Forelimb muscle (tissue), 1 donor: ENCODE data around the gene C16orf54. TPM values are rescaled to one million over a fixed set of nuclear protein-coding genes. Genes with fewer than 3 reads are reported as not detected.
"Not testable (repeated sequence)": the region's sequence is repeated elsewhere in the genome, so short reads cannot be mapped to it uniquely, and the experiment has no call there.

Experiments used
- DNase-seq: peaks from one replicate; pipeline ENCODE4 v3.0.0-alpha.2; 2013; ENCODE audit warnings: low read depth
- polyA plus RNA-seq: library from polyadenylated mRNA; unstranded; fragments of 120-200 nt; gene quantifications from one replicate; pipeline ENCODE4 v1.2.1, GENCODE V29; 2013; ENCODE audit not compliant: insufficient read length

Gene C16orf54
- polyA plus RNA-seq, 1 donor = 0.40 TPM

DNA sequence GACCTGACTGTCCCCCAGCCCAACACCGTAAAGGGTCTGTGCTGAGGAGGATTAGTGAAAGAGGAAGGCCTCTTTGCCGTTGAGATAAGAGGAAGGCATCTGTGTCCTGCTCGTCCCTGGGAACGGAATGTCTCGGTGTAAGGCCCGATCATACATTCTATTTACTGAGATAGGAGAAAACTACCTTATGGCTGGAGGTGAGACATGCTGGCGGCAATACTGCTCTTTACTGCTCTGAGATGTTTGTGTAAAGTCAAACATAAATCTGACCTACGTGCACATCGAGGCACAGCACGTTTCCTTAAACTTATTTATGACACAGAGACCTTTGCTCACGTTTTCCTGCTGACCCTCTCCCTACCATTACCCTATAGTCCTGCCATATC is 5.2 kb downstream of the C16orf54 start:
- not testable (repeated sequence) for DNase-seq

DNA sequence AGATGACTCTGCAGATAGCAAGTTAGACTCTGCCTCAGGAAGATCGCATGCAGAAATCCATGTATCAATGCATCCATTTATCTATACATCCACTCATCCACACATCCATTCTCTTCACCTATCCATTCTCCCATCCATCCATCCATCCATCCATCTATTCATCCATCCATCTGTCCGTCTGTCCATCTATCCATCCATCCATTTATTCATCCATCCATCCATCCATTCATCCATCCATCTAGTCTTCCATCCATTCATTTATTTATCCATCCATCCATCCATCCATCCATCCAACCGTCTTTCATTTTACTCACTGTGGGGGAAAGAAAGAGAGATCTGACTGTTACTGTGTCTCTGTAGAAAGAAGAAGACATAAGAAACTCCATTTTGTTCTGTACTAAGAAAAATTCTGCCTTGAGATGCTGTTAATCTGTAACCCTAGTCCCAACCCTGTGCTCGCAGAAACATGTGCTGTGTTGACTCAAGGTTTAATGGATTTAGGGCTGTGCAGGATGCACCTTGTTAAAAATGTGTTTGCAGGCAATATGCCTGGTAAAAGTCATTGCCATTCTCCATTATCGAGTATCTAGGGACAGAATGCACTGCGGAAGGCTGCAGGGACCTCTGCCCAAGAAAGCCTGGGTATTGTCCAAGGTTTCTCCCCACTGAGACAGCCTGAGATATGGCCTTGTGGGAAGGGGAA is 5.7 kb downstream of the C16orf54 start:
- not testable (repeated sequence) for DNase-seq

DNA sequence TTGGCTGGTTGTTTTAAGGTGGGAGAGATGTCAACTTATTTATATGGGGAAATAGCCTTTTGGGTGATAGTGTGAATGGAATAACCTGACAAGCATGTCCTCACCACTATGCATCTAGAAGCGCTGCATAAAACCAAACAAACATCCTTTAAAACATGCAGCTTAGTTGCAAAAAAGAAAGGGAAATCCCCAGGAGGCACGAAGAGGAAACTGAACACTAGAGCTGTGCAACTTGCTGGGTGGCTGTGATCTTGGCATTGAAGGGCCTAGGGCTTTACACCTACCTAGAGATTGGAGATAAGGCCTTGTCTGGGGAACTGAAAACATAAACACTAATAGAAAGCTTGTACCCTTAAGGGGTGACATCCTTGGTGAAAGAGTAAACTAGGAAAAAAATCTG is 7.3 kb downstream of the C16orf54 start:
- DNase-seq = no peak

DNA sequence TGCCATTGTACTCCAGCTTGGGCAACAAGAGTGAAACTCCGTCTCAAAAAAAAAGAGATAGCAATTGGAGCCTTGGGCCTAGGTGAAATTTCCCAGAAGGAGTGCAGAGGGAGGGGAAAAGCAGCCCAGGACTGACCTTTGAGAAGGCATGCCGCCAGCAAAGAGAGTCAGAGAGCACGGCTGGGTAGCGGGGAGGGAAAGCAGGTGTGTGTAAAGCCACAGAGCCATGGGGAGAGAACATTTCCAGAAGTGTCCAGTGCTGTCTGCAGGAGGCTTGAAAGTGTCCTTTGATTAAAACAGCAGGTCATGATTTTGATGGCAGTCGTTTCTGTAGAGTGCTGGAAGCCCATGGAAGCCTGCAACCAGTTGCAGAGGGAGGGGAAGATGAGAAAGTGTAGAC is 8.1 kb downstream of the C16orf54 start:
- DNase-seq = no peak

DNA sequence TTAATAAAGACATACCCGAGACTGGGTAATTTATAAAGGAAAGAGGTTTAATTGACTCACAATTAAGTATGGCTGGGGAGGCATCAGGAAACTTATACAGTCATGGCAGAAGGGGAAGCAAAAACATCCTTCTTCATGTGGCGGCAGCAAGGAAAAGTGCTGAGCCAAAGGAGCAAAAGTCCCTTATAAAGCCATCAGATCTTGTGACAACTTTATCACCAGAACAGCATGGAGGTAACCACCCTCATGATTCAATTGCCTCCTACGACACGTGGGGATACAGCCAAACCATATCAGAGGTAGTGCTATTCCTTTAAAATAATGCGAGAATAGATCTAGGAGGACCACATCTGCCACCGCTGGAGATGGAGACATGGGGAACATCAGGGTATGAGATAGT is 9.0 kb downstream of the C16orf54 start:
- no peak for DNase-seq

DNA sequence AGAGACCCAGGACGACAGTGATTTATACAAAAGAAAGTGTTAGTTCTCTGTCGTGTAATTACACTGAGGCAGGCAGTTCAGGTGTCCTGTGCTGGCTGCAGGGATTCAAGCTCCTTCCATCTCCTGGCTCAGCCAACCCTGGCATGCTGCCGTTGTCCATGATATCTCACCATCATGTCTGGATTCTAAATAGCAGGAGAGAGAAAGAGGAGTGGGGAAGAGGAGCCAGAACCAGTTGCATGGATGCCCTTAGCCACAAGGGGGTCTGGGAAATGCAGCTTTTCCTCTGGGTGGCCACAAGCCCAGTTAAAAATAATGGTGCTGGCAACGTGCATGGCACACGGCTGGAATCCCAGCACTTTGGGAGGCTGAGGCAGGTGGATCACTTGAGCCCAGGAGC is 9.7 kb downstream of the C16orf54 start:
- no peak for DNase-seq

DNA sequence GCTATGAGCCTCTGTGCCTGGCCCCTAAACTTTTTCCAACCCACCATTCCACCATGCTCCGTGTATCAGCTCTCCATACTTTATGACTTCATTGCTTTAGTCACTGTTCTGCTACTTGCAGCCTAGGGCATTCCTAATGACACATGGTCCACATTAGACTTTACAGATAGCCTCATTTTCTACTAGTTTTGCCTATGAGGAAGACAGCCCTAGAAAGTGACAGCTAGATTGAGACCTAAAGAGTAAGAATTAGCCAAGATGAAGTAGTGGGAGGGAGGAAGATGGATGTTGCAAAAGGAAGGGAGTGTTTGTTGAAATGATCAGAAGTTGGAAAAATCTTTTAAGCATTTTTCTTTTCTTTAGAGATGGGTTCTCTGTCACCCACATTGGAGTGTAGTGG is 11.0 kb downstream of the C16orf54 start:
- no peak for DNase-seq

DNA sequence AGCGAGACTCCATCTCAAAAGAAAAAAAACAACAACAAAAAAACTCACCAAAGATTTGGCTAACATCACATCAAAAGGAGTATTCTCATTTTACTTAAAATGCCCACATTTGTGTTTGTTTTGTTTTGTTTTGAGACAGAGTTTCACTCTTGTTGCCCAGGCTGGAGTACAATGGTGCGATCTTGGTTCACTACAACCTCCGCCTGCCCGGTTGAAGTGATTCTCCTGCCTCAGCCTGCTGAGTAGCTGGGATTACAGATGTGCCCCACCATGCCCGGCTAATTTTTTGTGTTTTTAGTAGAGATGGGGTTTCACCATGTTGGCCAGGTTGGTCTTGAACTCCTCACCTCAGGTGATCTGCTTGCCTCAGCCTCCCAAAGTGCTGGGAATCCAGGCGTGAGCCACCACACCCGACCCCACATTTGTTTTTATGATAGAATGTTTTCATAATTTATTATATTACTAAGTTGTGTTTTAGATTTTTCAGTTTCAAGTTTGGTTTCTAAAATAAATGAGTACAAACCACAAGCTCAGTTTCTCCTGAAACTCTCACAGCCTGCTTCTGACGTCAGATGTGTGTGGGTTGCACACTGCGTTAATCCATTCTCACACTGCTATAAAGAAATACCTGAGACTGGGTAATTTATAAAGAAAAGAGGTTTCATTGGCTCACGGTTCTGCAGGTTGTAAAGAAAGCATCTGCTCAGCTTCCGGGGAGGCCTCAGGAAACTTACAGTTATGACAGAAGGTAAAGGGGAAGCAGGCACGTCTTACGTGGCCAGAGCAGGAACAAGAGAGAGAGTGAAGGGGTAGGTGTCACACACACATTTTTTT is 13.8 kb downstream of the C16orf54 start:
- DNase-seq = not testable (repeated sequence)

DNA sequence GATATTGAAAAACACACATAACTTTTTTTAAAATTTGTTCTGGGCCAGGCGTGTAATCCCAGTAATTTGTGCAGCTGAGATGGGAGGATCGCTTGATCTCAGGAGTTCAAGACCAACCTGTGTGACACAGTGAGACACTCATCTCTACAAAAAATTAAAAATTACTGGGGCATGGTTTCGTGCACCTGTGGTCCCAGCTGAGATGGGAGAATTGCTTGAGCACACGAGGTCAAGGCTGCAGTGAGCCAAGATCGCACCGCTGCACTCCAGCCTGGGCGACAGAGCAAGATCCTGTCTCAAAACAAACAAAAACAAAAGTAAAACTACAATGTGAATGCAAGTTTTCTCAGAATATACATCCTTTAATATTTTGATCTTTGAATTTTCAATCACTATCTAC is 15.1 kb downstream of the C16orf54 start:
- no peak for DNase-seq

DNA sequence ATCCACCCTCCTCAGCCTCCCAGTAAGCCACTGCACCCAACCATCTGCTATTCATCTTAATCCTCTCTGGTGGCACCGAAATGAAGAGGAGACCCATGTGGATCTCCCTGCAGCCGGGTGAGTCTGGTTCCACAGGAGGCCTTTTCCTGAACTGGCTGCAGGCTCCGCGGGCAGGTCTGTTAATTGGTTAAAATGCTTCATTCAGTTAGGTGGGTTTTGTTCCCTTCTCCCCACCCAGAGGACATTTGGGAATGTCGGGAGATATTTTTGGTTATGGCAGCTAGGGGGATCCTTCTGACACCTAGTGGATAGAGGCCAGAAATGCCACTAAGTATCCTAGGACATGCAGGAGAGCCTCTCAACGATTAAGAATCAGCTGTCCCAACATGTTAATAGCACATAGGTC is 16.7 kb downstream of the C16orf54 start:
- DNase-seq = no peak

DNA sequence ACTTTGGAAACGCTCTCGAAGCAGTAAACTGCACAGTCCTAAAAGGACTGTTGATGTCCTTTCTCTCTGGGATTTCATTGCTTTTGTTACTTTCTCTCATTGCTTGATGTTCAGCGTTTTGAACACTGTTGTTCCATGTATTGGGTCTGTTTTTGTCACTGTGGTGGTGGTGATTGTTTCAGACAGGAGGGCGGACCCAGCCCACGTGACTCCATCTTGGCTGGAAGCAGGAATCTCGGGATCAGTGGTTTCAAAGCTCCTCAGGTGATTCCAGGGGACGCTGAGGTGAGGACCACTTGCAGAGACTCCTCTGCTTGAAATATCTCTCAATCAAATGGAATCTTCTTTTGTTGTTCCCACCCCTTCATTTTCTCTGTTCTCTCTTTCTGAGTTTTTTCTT is 18.3 kb downstream of the C16orf54 start:
- DNase-seq = no peak

DNA sequence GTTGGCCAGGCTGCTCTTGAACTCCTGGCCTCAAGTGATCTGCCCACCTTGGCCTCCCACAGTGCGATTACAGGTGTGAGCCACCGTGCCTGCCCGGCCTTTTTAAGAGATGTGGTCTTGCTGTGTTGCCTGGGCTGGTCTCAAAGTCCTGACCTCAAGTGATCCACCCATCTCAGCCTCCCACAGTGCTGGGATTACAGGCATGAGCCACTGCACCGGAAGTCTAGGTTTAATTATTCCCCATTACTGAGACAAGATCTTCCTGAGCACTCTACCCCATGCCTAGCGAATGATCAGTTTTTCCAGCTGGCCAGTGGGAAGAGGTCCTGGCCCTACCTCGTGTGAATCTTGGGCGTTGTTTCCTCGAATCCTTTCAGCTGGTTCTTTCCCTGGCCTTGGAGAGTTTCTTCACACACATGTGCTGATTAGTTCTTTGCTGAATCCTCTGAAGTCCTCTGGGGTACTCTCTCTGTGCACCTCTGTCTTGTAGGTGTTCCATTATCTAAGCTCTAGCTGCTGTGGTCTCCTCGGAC is 18.9 kb downstream of the C16orf54 start:
- DNase-seq = no peak

DNA sequence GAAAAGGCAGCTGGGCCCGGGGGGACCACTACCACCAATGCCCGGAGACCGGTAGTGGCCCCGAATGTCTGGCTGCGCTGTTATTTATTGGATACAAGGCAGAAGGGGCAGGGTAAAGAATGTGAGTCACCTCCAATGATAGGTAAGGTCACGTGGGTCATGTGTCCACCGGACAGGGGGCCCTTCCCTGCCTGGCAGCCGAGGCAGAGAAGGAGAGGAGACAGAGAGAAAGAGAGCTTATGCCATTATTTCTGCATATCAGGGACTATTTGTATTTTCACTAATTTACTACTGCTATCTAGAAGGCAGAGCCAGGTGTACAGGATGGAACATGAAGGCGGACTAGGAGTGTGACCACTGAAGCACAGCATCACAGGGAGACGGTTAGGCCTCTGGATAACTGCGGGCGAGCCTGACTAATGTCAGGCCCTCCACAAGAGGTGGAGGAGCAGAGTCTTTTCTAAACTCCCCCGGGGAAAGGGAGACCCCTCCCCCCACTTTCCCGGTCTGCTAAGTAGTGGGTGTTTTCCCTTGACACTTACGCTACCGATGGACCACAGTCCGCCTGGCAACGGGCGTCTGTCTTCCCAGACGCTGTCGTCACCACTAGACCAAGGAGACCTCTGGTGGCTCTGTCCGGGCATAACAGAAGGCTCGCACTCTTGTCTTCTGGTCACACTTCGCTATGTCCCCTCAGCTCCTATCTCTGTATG is 24.5 kb downstream of the C16orf54 start:
- DNase-seq = not testable (repeated sequence)

DNA sequence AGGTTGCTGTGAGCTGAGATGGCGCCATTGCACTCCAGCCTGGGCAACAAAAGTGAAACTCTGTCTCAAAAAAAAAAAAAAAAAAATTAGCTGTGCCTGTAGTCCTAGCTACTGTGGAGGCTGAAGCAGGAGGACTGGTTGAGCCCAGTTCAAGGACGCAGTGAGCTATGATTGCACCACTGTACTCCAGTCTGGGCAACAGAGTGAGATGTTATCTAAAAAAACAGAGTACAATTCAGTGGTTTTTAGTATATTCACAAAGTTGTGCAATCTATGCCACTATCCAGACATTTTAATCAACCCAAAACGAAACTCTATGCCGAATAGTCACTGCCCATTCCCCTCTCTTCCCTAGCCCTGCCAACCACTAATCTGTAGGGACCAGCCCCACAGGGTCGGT is 25.1 kb downstream of the C16orf54 start:
- DNase-seq = no peak

DNA sequence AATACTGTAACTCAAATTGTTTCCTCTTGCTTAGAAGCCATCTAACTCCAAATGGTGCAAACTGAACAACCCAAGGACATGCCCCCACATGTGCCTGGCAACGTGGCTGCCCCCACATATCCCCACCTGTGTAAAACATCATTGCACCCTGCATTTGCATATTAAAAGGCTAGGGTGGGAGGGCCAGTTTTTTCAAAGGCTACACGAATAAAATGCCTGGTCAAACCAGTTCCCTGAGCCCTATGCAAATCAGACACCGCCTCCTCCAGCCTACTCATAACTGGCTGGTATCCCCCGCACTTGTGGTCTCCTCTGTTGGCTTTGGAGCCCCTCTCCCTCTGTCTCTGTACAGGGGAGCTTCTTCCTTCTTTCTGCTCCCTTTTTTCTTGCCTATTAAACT is 26.7 kb downstream of the C16orf54 start:
- DNase-seq = no peak

DNA sequence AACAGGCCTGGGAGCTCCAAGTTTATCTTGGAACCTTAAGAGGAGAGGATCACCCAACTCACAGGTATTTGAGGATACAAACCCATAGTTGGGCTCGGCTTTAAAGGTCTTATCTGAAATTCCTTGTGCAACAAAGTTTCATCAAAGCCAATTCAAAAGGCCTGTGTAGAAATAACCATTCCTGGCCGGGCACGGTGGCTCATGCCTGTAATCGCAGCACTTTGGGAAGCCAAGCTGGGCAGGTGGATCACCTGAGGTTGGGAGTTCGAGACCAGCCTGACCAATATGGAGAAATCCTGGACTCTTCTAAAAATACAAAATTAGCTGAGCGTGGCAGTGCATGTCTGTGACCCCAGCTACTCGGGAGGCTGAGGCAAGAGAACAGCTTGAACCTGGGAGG is 28.7 kb downstream of the C16orf54 start:
- no peak for DNase-seq

DNA sequence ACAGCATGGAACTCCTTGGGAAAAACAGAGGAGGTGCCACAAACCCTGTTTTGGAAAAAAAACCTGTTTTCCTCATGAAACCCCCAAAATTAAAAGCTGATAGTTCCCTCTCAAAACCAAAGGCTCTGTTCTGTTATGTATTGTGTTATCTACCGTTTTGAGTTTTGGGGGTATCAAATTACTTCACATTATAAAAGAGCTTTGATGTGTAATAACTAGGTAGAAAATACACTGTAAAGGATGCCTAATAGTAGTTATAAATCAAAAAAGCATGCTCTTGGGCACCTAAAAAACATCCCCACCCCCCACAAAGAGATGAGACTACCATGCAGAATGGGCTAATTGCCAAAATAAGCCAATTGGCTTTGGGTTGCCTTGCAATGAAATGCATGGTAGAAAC is 30.8 kb downstream of the C16orf54 start:
- DNase-seq = no peak

DNA sequence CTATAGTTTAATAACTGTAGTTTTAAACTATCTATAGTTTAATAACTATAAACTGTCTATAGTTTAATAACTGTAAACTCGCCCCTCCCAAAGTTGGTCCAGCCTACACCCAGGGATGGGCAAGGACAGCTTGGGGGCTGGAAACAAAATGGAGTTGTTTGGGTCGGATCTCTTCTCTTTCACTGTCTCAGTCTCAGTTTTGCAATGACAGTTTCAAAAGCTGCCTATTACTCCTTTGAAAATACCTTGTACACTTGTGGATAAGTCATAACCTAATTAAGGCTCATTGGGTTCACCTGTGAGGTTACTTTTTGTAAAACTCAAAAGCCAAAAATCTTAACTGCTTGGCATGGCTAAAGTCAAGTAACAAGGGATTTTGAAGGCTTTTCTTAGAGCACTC is 31.4 kb downstream of the C16orf54 start:
- no peak for DNase-seq

DNA sequence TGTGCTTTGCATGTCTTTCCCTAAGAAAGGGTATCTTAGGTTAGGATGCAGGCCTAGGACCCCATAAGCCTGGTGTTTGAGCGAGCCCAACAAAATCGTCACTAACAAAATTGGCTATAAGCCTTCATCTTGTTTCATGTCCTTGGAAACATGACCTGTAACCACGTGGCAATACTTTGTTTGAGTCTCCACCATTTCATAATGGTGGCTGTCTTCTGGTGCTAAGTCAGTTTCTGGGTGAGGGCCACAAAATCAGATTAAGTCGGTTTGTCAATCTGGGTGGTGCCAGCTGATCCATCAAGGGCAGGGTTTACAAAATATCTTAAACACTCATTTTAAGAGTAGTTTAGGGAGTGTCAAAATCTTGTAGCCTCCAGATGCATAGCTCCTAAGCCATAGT is 33.0 kb downstream of the C16orf54 start:
- DNase-seq = no peak

DNA sequence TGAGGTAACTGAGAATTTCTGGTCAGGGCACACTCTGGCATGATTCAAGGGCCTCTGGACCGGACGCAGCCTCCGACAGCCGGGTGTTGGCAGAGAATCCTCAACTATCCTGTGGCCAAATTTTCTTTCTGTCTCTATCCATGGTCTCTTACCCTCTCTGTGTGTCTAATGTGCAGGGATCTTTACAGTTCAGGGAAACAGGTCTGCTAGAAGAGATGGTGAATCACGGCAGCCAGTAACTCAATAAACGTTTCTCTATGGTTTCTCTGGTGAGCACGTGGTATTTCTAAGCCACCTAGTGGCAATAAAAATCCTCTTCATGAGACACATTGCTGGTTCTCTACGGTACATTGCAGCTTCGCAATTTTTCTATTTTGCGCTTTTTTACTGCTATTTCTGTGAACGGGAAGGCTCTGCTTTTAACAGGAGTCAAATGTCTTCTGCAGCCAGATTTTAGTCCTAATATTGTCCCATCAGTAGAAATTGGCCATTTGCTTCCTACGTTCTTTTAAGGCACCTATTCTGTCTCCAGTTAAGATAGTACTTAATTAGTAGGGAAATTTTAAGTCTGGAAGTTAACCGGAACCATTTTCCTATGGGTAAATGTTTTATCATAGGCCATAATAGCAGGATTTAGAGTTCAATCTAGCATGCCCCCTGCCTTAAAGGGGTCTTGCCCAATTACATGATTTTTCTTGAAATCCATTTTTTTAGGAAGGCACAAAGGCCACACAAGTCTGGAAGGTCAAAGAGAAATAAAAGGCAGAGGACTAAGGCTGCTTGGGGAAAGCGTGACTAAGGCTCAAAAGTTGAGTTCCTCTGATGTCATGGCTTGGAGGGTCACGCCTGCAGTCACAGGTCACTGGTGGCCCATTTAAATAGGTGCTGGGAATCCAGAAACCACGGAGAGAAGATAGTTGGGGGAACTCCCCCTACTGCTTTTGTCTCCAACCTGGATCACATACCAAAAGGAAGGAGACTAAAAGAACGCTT is 35.3 kb downstream of the C16orf54 start:
- DNase-seq = peak; percentile 43

DNA sequence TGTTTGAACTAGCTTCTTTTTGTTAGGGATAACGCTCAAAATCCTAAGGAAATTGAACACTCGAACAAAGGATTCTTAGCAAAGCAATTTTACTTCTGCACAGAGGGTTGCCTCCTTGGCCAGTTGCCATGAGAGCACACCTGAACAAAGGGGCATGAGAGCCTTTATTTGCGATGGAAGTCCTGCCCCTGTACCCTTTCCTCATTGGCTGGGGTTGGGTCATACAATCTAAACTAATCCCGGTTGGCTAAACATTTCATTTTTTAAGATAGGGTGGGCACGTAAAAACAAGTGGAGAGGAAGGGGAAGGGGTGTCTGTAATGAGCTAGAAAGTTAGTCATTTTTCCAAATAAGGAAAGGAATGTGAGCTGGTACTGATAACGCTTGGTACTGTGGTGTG is 36.1 kb downstream of the C16orf54 start:
- DNase-seq = not testable (repeated sequence)
